Astrocyte of the cerebellum (primary cell): Measurements from ENCODE around the gene ALKBH8.
"Not testable (repeated sequence)": the region's sequence is repeated elsewhere in the genome, so short reads cannot be mapped to it uniquely, and the experiment has no call there.

ENCODE experiments used
- DNase-seq: peaks from one replicate; pipeline ENCODE4 v3.0.0-alpha.2; 2011; ENCODE audit warnings: low read depth
- H3K4me3 ChIP-seq: 2 replicates; pipeline ENCODE4 v1.5.1; 2011; ENCODE audit warnings: mild to moderate bottlenecking, low read depth, low read length, moderate library complexity
- in situ Hi-C: cut with HindIII; loops from 2 replicates; pipeline ENCODE4 v1.10.0; 2017; ENCODE audit warnings: low sequenced_read_pairs
- TF ChIP-seq, protein P1 (sequence below): IDR thresholded peaks from 2 replicates; pipeline ENCODE4 v1.5.1; 2012; ENCODE audit warnings: low read length, low read depth, moderate library complexity, mild to moderate bottlenecking; ENCODE audit errors: missing control alignments

Gene ALKBH8

DNA sequence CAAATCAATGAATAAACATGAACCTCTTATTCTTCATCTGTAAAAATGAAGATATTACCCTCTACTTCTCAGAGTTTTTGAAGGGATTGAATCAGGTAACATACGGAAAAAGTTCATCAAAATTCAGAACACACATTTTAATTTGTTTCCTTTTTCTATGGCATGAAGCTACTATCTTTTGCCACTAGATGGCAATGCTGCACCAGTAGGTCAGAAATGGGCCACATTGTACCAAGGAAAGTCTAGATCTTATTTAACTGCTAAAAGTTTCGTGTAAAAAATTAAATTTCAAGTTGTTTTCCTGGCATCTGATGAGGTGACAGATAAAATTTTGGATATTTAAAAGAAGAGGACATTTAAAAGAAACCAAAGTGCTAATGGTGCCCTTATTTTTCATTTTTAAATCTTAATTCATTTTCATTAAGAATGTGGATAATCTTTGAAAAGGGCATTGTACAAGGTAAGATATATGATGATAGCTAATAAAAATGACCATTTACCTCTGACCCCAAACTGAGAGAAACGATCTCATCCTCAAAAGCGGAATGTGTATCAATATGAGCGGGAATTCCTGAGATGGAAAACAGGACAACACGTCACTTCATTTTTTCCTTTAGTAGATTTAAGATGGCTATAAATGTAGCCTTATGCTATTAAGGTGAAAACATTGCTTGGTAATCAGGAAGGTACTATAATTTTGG lies 16.1 kb downstream of the ALKBH8 start:
- DNase-seq = peak; percentile 27
- in situ Hi-C loops = no loop called here
- no peak overlapping the region for H3K4me3 ChIP-seq
- TF ChIP-seq, protein P1, sequence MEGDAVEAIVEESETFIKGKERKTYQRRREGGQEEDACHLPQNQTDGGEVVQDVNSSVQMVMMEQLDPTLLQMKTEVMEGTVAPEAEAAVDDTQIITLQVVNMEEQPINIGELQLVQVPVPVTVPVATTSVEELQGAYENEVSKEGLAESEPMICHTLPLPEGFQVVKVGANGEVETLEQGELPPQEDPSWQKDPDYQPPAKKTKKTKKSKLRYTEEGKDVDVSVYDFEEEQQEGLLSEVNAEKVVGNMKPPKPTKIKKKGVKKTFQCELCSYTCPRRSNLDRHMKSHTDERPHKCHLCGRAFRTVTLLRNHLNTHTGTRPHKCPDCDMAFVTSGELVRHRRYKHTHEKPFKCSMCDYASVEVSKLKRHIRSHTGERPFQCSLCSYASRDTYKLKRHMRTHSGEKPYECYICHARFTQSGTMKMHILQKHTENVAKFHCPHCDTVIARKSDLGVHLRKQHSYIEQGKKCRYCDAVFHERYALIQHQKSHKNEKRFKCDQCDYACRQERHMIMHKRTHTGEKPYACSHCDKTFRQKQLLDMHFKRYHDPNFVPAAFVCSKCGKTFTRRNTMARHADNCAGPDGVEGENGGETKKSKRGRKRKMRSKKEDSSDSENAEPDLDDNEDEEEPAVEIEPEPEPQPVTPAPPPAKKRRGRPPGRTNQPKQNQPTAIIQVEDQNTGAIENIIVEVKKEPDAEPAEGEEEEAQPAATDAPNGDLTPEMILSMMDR = peak; percentile 83

DNA sequence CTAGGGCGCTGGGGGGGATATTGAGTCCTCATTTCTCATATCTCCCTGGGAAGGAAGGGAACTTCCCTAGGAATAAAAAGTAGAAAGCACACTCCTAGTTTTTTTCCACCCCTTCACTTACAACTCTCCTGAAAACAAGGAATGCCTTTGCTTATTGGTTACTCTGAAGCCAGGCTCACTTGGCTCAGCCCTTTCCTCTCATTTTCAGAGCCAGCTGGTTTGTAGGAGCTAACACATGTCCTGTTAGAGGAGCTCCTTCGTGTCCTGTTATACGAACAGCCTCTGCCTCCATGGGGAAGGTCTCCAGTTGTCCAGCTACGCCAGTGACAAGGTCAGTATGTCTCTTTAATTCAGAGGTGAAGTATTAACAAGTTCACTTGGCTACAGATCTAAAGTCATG lies 17.6 kb downstream of the ALKBH8 start:
- no peak overlapping the region for H3K4me3 ChIP-seq
- in situ Hi-C loops = no loop called here
- TF ChIP-seq, protein P1 = no peak
- DNase-seq = no peak

DNA sequence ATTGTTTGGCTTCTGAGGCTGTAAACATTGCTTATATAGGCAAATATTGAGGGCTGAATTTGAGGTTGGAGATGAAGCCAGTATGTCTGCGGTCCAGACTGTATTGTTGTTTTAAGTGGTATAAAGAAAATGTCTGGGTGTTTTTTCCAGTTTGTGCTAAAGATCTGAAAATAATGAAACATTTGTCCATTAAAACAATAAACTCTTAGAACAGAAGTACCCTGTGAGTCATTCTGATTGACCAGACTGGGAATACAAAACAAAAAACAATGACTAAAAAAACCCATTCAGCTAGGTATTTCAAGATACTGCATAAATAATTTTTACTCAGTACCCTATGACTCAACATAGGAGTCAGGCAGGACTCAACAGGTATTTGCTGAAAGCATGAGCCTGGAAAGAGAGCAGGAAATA lies 20.4 kb downstream of the ALKBH8 start:
- peak; percentile 84 for DNase-seq
- TF ChIP-seq, protein P1 = no peak
- in situ Hi-C loops = no loop called here
- H3K4me3 ChIP-seq = no peak overlapping the region

DNA sequence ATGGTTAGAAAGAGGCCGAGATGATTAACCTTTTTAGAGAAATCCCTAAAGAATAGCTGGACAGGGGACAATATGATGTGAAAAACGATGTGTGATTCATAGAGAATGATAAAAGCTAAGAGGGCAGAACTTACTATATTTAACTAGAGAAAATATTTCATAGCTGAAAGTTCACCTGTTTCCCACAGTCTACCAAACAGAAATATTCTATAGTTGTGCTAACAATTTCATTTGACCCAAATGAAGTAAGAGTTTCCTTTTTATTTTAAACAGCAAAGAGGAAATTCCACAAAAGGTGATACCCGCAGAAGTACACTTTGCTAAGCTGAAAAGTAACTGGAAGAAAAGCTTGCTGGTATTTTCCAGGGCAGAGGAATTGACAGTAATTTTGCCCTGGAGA lies 26.7 kb downstream of the ALKBH8 start:
- H3K4me3 ChIP-seq = no peak overlapping the region

DNA sequence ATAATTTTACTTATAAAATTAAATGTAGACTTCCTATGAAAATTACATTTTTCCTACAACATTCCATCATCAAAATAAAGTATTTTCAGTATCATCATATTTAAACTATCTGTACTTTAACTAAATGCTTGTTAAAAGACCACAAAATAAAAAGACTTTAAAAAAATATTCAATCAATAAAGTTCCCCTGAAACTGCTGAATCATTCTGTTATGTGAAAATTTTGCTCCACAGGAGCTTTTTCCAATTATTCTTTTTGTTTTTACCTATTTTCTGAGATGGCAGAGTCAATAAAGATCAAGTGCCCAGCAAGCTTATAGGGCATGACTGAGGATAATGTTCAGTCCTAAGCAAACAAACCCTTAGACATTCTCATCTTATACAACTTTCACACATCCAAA lies 27.3 kb downstream of the ALKBH8 start:
- DNase-seq = no peak
- in situ Hi-C loops = no loop called here
- TF ChIP-seq, protein P1 = no peak
- no peak overlapping the region for H3K4me3 ChIP-seq

More for the DNA sequence above, 26.7 kb downstream of the ALKBH8 start:
- TF ChIP-seq, protein P1 = no peak
- DNase-seq = no peak
- in situ Hi-C loops = no loop called here

DNA sequence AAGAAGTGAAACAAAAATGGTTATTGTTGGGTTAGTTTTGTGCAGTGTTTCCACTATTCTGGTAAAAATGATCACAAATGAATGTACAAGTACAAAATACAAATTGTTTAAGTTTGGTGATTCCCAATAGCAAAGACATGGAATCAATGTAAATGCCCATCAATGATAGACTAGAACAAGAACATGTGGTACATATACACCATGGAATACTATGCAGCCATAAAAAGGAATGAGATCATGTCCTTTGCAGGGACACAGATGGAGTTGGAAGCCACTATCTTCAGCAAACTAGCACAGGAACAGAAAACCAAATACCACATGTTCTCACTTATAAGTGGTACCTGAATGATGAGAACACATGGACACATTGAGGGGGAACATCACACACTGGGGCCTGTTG lies 28.4 kb downstream of the ALKBH8 start:
- DNase-seq, H3K4me3 ChIP-seq, in situ Hi-C loops: not testable (repeated sequence)

DNA sequence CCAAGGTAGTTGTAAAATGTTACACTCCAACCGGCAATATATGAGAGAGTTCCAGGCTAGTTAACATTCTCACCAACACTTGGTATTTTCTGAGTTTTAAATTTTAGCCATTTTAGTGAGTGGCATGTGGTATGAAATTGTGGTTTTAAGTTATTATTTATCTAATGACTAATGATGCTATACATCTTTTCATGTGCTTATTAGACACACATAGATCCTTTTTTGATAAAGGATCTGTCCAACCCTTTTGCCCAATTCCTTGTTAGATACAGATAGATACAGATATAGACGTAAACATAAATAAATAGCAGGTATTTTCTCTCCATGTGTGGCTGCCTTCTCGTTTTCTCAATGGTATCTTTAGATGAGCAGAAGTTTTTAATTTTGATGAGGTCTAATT lies 39.3 kb downstream of the ALKBH8 start:
- H3K4me3 ChIP-seq = no peak overlapping the region
- no peak for DNase-seq
- in situ Hi-C loops = no loop called here
- TF ChIP-seq, protein P1 = no peak
